SK-N-MC (cell line): ENCODE results near the gene RALGAPA2.

Experiments used
- EZH2 ChIP-seq: fragments of 200-600 bp; sonication (generic); IDR thresholded peaks from one replicate; pipeline ENCODE4 v1.6.1; 2017; ENCODE audit warnings: antibody characterized with exemption
- POLR2AphosphoS5 ChIP-seq: IDR thresholded peaks from 2 replicates; pipeline ENCODE4 v1.6.1; 2012; ENCODE audit warnings: mild to moderate bottlenecking, low read depth, low read length, borderline replicate concordance

DNA sequence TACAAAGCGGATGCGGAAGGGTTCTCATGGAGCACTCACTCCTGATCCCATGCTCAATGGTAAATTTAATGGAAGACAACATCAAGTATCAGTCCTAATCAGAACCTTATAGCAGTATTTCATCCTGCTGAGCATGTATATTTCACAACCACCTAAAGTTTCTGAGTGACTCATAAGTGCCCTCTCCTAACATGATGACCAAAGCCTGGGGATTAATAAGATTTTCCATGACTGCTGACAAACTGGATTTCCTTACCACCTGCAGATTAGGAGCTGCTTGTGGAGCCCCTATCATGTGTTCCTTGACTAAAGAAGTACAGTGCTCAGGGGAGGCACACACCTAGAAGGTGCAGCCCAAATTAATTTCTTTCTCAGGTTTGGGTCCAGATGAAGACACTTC is 231.8 kb downstream of the RALGAPA2 start:
- TF ChIP-seq EZH2, result no peak
- no peak for TF ChIP-seq POLR2AphosphoS5
